Glutamatergic neuron (in vitro differentiated cells): ENCODE data around the gene PIK3R6. TPM values are rescaled to one million over a fixed set of nuclear protein-coding genes. Genes with fewer than 3 reads are reported as not detected.

Source experiments
- DNase-seq: peaks from one replicate; pipeline ENCODE4 v3.0.0; 2022
- H3K27ac Mint-ChIP-seq: one replicate; pipeline ENCODE4 v1.8.0; 2020; ENCODE audit warnings: mild to moderate bottlenecking, mixed read lengths, inconsistent platforms; ENCODE audit not compliant: unreplicated experiment
- H3K27me3 Mint-ChIP-seq: one replicate; pipeline ENCODE4 v1.8.0; 2020; ENCODE audit warnings: mild to moderate bottlenecking, moderate library complexity, mixed read lengths, inconsistent platforms; ENCODE audit not compliant: unreplicated experiment
- H3K36me3 Mint-ChIP-seq: one replicate; pipeline ENCODE4 v1.8.0; 2020; ENCODE audit warnings: mild to moderate bottlenecking, mixed read lengths, inconsistent platforms; ENCODE audit not compliant: unreplicated experiment
- H3K4me1 Mint-ChIP-seq: one replicate; pipeline ENCODE4 v1.8.0; 2020; ENCODE audit warnings: mild to moderate bottlenecking, low read depth, mixed read lengths, inconsistent platforms; ENCODE audit not compliant: unreplicated experiment
- H3K4me3 Mint-ChIP-seq: one replicate; pipeline ENCODE4 v1.8.0; 2020; ENCODE audit warnings: mild to moderate bottlenecking, mixed read lengths, inconsistent platforms; ENCODE audit not compliant: unreplicated experiment
- H3K9me3 Mint-ChIP-seq: one replicate; pipeline ENCODE4 v1.8.0; 2020; ENCODE audit warnings: mild to moderate bottlenecking, moderate library complexity, mixed read lengths, inconsistent platforms; ENCODE audit not compliant: unreplicated experiment
- total RNA-seq: library from RNA; stranded (reverse); fragmentation: NEBNext Ultra II Directional; extraction: Animal tissue kit (Norgen Biotek cat#: 25700); gene quantifications from one replicate; pipeline ENCODE4 v1.2.1, GENCODE V29; 2021; ENCODE audit not compliant: unreplicated experiment
- TF ChIP-seq, protein P1 (sequence below): fragments of 200-600 bp; sonication (generic); IDR thresholded peaks from one replicate; pipeline ENCODE4 v1.5.0; 2021; ENCODE audit not compliant: partially characterized antibody, unreplicated experiment

Gene PIK3R6
- total RNA-seq, 1 donor from 2014 or later, result not detected

- no peak overlapping the region for H3K27ac Mint-ChIP-seq
- H3K4me1 Mint-ChIP-seq, result peaks cover 11% of the 10 kb centered on the region
- TF ChIP-seq, protein P1, sequence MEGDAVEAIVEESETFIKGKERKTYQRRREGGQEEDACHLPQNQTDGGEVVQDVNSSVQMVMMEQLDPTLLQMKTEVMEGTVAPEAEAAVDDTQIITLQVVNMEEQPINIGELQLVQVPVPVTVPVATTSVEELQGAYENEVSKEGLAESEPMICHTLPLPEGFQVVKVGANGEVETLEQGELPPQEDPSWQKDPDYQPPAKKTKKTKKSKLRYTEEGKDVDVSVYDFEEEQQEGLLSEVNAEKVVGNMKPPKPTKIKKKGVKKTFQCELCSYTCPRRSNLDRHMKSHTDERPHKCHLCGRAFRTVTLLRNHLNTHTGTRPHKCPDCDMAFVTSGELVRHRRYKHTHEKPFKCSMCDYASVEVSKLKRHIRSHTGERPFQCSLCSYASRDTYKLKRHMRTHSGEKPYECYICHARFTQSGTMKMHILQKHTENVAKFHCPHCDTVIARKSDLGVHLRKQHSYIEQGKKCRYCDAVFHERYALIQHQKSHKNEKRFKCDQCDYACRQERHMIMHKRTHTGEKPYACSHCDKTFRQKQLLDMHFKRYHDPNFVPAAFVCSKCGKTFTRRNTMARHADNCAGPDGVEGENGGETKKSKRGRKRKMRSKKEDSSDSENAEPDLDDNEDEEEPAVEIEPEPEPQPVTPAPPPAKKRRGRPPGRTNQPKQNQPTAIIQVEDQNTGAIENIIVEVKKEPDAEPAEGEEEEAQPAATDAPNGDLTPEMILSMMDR, result no peak
- DNase-seq, result peak; percentile 6
- H3K9me3 Mint-ChIP-seq, result no peaks in the 10 kb centered on the region
- H3K36me3 Mint-ChIP-seq, result no peaks in the 10 kb centered on the region
- peaks cover 6% of the 10 kb centered on the region for H3K27me3 Mint-ChIP-seq
- peak overlapping the region; percentile 8 for H3K4me3 Mint-ChIP-seq
Observed at GRCh38 chr17:8898126-8898525, 30.7 kb upstream of the PIK3R6 start.

- Mint-ChIP-seq H3K27ac (no peak overlapping the region), H3K9me3 (no peaks in the 10 kb centered on the region), H3K27me3 (peaks cover 6% of the 10 kb centered on the region), H3K4me1 (peaks cover 11% of the 10 kb centered on the region), H3K4me3 (no peak overlapping the region), H3K36me3 (no peaks in the 10 kb centered on the region)
- DNase-seq, result peak; percentile 11
- TF ChIP-seq, protein P1, result no peak
Observed at GRCh38 chr17:8896641-8897635, 29.5 kb upstream of the PIK3R6 start.

- no peak overlapping the region for H3K27ac Mint-ChIP-seq
- peaks cover 11% of the 10 kb centered on the region for H3K4me1 Mint-ChIP-seq
- H3K9me3 Mint-ChIP-seq, result no peaks in the 10 kb centered on the region
- no peak overlapping the region for H3K4me3 Mint-ChIP-seq
- TF ChIP-seq, protein P1, result no peak
- H3K27me3 Mint-ChIP-seq, result peaks cover 6% of the 10 kb centered on the region
- no peaks in the 10 kb centered on the region for H3K36me3 Mint-ChIP-seq
- no peak for DNase-seq
Observed at GRCh38 chr17:8896087-8896486, 28.6 kb upstream of the PIK3R6 start.

GRCh38 chr17:8894673-8895578 lies 27.5 kb upstream of the PIK3R6 start:
- Mint-ChIP-seq H3K36me3 (no peaks in the 10 kb centered on the region), H3K27me3 (peaks cover 6% of the 10 kb centered on the region), H3K4me3 (peak overlapping the region; percentile 39), H3K27ac (no peak overlapping the region), H3K4me1 (peaks cover 11% of the 10 kb centered on the region), H3K9me3 (no peaks in the 10 kb centered on the region)
- peak; percentile 67 for DNase-seq
- TF ChIP-seq, protein P1, result peak; percentile 81
